Peyer's patch (tissue), 4 donors: ENCODE results near the gene RIN1. TPM values are rescaled to one million over a fixed set of nuclear protein-coding genes. Genes with fewer than 3 reads are reported as not detected.
"Not testable (repeated sequence)": the region's sequence is repeated elsewhere in the genome, so short reads cannot be mapped to it uniquely, and the experiment has no call there.

Source experiments
- DNase-seq, 3 donors: peaks; one replicate each; pipeline ENCODE4 v3.0.0-alpha.2; 2017 to 2019
- H3K27ac ChIP-seq, 4 donors: fragments of 200-600 bp; sonication (generic); one replicate each; pipeline ENCODE4 v1.5.1; 2016 to 2019
- H3K27me3 ChIP-seq, 2 donors: fragments of 200-600 bp; sonication (generic); one replicate each; pipeline ENCODE4 v1.5.1; 2019
- H3K36me3 ChIP-seq, 3 donors: fragments of 200-600 bp; sonication (generic); one replicate each; pipeline ENCODE4 v1.5.1; 2016 to 2019
- H3K4me1 ChIP-seq, 4 donors: fragments of 200-600 bp; sonication (generic); one replicate each; pipeline ENCODE4 v1.5.1; 2016 to 2019
- H3K4me3 ChIP-seq, 4 donors: fragments of 200-600 bp; sonication (generic); 1 replicate in 3 of 4; 2 replicates in 1 of 4; pipeline ENCODE4 v1.5.1; 2016 to 2019; ENCODE audit warnings: mild to moderate bottlenecking in 1 of 4
- H3K9me3 ChIP-seq, 4 donors: fragments of 200-600 bp; sonication (generic); one replicate each; pipeline ENCODE4 v1.5.1; 2016 to 2019; ENCODE audit warnings: mild to moderate bottlenecking in 1 of 4
- CTCF ChIP-seq, 6 experiments: fragments of 450-650 bp in 4 of 6; fragments of 200-600 bp in 2 of 6; sonication (generic) in 1 of 6; IDR thresholded peaks; one replicate each; pipeline ENCODE4 v1.5.1; 2017 to 2019; ENCODE audit warnings: antibody characterized with exemption in 6 of 6, mild to moderate bottlenecking in 3 of 6, moderate library complexity in 1 of 6
- POLR2A ChIP-seq, 2 donors: fragments of 450-650 bp; IDR thresholded peaks; one replicate each; pipeline ENCODE4 v1.5.1; 2017; ENCODE audit warnings: antibody characterized with exemption in 2 of 2, mild to moderate bottlenecking in 2 of 2, moderate library complexity in 2 of 2
- total RNA-seq, 4 donors: library from RNA; depleted of rRNA; stranded (reverse); fragments of >200 nt; gene quantifications; one replicate each; pipeline ENCODE4 v1.1.0, GENCODE V29; 2016

RIN1 gene, protein sequence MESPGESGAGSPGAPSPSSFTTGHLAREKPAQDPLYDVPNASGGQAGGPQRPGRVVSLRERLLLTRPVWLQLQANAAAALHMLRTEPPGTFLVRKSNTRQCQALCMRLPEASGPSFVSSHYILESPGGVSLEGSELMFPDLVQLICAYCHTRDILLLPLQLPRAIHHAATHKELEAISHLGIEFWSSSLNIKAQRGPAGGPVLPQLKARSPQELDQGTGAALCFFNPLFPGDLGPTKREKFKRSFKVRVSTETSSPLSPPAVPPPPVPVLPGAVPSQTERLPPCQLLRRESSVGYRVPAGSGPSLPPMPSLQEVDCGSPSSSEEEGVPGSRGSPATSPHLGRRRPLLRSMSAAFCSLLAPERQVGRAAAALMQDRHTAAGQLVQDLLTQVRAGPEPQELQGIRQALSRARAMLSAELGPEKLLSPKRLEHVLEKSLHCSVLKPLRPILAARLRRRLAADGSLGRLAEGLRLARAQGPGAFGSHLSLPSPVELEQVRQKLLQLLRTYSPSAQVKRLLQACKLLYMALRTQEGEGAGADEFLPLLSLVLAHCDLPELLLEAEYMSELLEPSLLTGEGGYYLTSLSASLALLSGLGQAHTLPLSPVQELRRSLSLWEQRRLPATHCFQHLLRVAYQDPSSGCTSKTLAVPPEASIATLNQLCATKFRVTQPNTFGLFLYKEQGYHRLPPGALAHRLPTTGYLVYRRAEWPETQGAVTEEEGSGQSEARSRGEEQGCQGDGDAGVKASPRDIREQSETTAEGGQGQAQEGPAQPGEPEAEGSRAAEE
- total RNA-seq, result 10 to 100 TPM in 2 of 4 donors, 1 to 10 TPM in 2; 4.1 to 18.9 (median 10.8) TPM

GRCh38 chr11:66336234-66337102, at the start of gene RIN1:
Gene RIN1 (minus strand): TSS chr11:66336434. CDS start chr11:66336402, 32 bp downstream.
- TF ChIP-seq CTCF (IDR thresholded peaks at IDR 0.05), result peak in 2 of 6 experiments; percentile 19 to 27
- peak; percentile 26 to 45 for TF ChIP-seq POLR2A (IDR thresholded peaks at IDR 0.05)
- Histone ChIP-seq H3K4me3 (peak within 1 kb of the TSS; percentile 42 to 92 (median 61)), H3K4me1 (peaks cover 5 to 31% (median 19%) of the 10 kb centered on the region in 4 donors), H3K9me3 (no peaks in the 10 kb centered on the region), H3K36me3 (peaks cover 0 to 69% (median 0%) of the 10 kb centered on the region in 3 donors), H3K27ac (peak within 1 kb of the TSS; percentile 61 to 81 (median 70)), H3K27me3 (no peaks in the 10 kb centered on the region)
- peak; percentile 44 to 79 (median 73) for DNase-seq

- H3K4me3 ChIP-seq, H3K27me3 ChIP-seq, H3K4me1 ChIP-seq, H3K27ac ChIP-seq, H3K9me3 ChIP-seq, DNase-seq, H3K36me3 ChIP-seq: not testable (repeated sequence)
These were observed 48.1 kb upstream of the RIN1 start for GRCh38 chr11:66384316-66384715.

GRCh38 chr11:66380264-66380663, 44.0 kb upstream of the RIN1 start:
- H3K9me3 ChIP-seq, H3K36me3 ChIP-seq, H3K27ac ChIP-seq, DNase-seq, H3K4me1 ChIP-seq, H3K4me3 ChIP-seq, H3K27me3 ChIP-seq: not testable (repeated sequence)

GRCh38 chr11:66373690-66374287, 37.6 kb upstream of the RIN1 start:
- not testable (repeated sequence) for H3K4me3 ChIP-seq, H3K9me3 ChIP-seq, DNase-seq, H3K27ac ChIP-seq, H3K36me3 ChIP-seq, H3K27me3 ChIP-seq
- H3K4me1 ChIP-seq, result peaks cover 0 to 13% (median 0%) of the 10 kb centered on the region in 4 donors

DNA sequence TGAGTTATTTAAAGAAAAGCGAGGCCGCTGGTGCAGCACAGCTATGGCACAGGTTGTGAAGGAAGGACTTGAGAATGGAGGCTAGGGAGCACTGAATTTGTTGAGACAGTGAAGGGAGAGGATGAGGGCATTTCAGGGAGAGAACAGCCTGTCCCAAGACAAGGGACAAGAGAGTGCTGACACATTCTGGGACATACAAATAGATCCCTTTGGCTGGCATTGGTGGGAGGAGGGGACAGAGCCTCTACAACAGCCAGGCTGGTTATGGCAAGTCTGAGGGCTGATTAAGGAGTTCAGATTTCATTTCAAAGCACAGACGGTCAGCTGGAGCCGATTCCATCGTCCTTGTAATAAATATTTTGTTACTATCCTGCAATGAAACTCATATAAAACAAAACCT, 37.0 kb upstream of the RIN1 start:
- H3K27me3 ChIP-seq, result no peaks in the 10 kb centered on the region

More for the DNA sequence above, 37.0 kb upstream of the RIN1 start:
- Histone ChIP-seq H3K27ac (no peak overlapping the region), H3K9me3 (no peaks in the 10 kb centered on the region), H3K4me3 (no peak overlapping the region), H3K36me3 (no peaks in the 10 kb centered on the region), H3K4me1 (peaks cover 0 to 13% (median 0%) of the 10 kb centered on the region in 4 donors)
- TF ChIP-seq CTCF (IDR thresholded peaks at IDR 0.05), result no peak
- no peak for TF ChIP-seq POLR2A (IDR thresholded peaks at IDR 0.05)
- no peak for DNase-seq
